ENCODE results near the gene ABCD1.
"Not testable (repeated sequence)": the region's sequence is repeated elsewhere in the genome, so short reads cannot be mapped to it uniquely, and the experiment has no call there.

ABCD1 gene

GRCh38 chrX:153704021-153704526, 20.6 kb upstream of the ABCD1 start:
- Histone ChIP-seq H3K27me3 (ENCODE audit: insufficient read depth, poor library complexity, severe bottlenecking) (no peaks in the 10 kb centered on the region), H3K9me3 (ENCODE audit: severe bottlenecking) (no peaks in the 10 kb centered on the region), H3K36me3 (ENCODE audit: low read depth) (peaks cover 10% of the 10 kb centered on the region; the same call in 1 of the 2 replicates), H3K27ac (ENCODE audit: poor library complexity, severe bottlenecking) (peak overlapping the region; percentile 20), H3K4me3 (ENCODE audit: severe bottlenecking) (no peak overlapping the region), H3K4me1 (ENCODE audit: insufficient read depth, poor library complexity, severe bottlenecking) (no peaks in the 10 kb centered on the region)
- no peak for ATAC-seq (ENCODE audit: low read depth)
- DNase-seq (ENCODE audit: low spot score): no peak
- no peak for TF ChIP-seq CTCF (IDR thresholded peaks at IDR 0.05; ENCODE audit: poor library complexity, severe bottlenecking)

- not testable (repeated sequence) for ATAC-seq (ENCODE audit: low read depth); DNase-seq (ENCODE audit: low spot score); H3K27me3 ChIP-seq (ENCODE audit: insufficient read depth, poor library complexity, severe bottlenecking); H3K9me3 ChIP-seq (ENCODE audit: severe bottlenecking); H3K4me3 ChIP-seq (ENCODE audit: severe bottlenecking); H3K4me1 ChIP-seq (ENCODE audit: insufficient read depth, poor library complexity, severe bottlenecking)
- Histone ChIP-seq H3K27ac (ENCODE audit: poor library complexity, severe bottlenecking) (peak overlapping the region; percentile 20), H3K36me3 (ENCODE audit: low read depth) (peaks cover 10% of the 10 kb centered on the region; the same call in 1 of the 2 replicates)
These were observed 19.8 kb upstream of the ABCD1 start for GRCh38 chrX:153704631-153705402.

- not testable (repeated sequence) for H3K9me3 ChIP-seq (ENCODE audit: severe bottlenecking); DNase-seq (ENCODE audit: low spot score); H3K4me3 ChIP-seq (ENCODE audit: severe bottlenecking); H3K4me1 ChIP-seq (ENCODE audit: insufficient read depth, poor library complexity, severe bottlenecking); H3K27me3 ChIP-seq (ENCODE audit: insufficient read depth, poor library complexity, severe bottlenecking)
- Histone ChIP-seq H3K27ac (ENCODE audit: poor library complexity, severe bottlenecking) (peak overlapping the region; percentile 20), H3K36me3 (ENCODE audit: low read depth) (peaks cover 10% of the 10 kb centered on the region; the same call in 1 of the 2 replicates)
- peak; percentile 32; the same call in 2 of the 3 replicates for ATAC-seq (ENCODE audit: low read depth)
These were observed 19.1 kb upstream of the ABCD1 start for GRCh38 chrX:153705403-153706060.

GRCh38 chrX:153706799-153707198, 17.9 kb upstream of the ABCD1 start:
- Histone ChIP-seq H3K4me1 (ENCODE audit: insufficient read depth, poor library complexity, severe bottlenecking) (no peaks in the 10 kb centered on the region), H3K27ac (ENCODE audit: poor library complexity, severe bottlenecking) (no peak overlapping the region), H3K9me3 (ENCODE audit: severe bottlenecking) (no peaks in the 10 kb centered on the region), H3K36me3 (ENCODE audit: low read depth) (peaks cover 10% of the 10 kb centered on the region; the same call in 1 of the 2 replicates), H3K4me3 (ENCODE audit: severe bottlenecking) (no peak overlapping the region), H3K27me3 (ENCODE audit: insufficient read depth, poor library complexity, severe bottlenecking) (no peaks in the 10 kb centered on the region)
- DNase-seq (ENCODE audit: low spot score) (no peak), ATAC-seq (ENCODE audit: low read depth) (no peak)
- no peak for TF ChIP-seq CTCF (IDR thresholded peaks at IDR 0.05; ENCODE audit: poor library complexity, severe bottlenecking)

GRCh38 chrX:153707406-153707805, 17.2 kb upstream of the ABCD1 start:
- Histone ChIP-seq H3K36me3 (ENCODE audit: low read depth) (peaks cover 7% of the 10 kb centered on the region; the same call in 1 of the 2 replicates), H3K27ac (ENCODE audit: poor library complexity, severe bottlenecking) (no peak overlapping the region), H3K4me1 (ENCODE audit: insufficient read depth, poor library complexity, severe bottlenecking) (no peaks in the 10 kb centered on the region), H3K4me3 (ENCODE audit: severe bottlenecking) (no peak overlapping the region), H3K27me3 (ENCODE audit: insufficient read depth, poor library complexity, severe bottlenecking) (no peaks in the 10 kb centered on the region), H3K9me3 (ENCODE audit: severe bottlenecking) (no peaks in the 10 kb centered on the region)
- ATAC-seq (ENCODE audit: low read depth): no peak
- DNase-seq (ENCODE audit: low spot score): no peak
- TF ChIP-seq CTCF (IDR thresholded peaks at IDR 0.05; ENCODE audit: poor library complexity, severe bottlenecking): no peak

All from RWPE2 (cell line).